H1 (cell line): Measurements from ENCODE around the gene LCE6A. TPM values are rescaled to one million over a fixed set of nuclear protein-coding genes. Genes with fewer than 3 reads are reported as not detected.

Experiments
- CTCF ChIA-PET: fragments of 300-600 bp; sonication (Branson Sonifier 250); formaldehyde crosslinking; loops from one replicate; lab custom pipeline; 2021; ENCODE audit not compliant: partially characterized antibody; lab: Charles Lee
- POLR2A ChIA-PET: fragments of 300-600 bp; sonication (Branson Sonifier 250); formaldehyde crosslinking; loops from one replicate; lab custom pipeline; 2021; ENCODE audit warnings: inconsistent platforms; ENCODE audit not compliant: partially characterized antibody; lab: Charles Lee
- DNase-seq, 2 experiments: peaks; one replicate each; pipeline versions ENCODE4 v3.0.0 to v3.0.0-alpha.2; 2010 to 2022; ENCODE audit warnings: low spot score in 2 of 2, low read depth in 1 of 2, mixed read lengths in 1 of 2
- FAIRE-seq: peaks from 2 replicates; lab custom pipeline; 2011; peaks lifted over from hg19 to GRCh38; lab: Jason Lieb, UNC
- H2AFZ ChIP-seq: 2 replicates; pipeline ENCODE4 v1.8.1; 2012; ENCODE audit warnings: low read length, inconsistent platforms
- H2AK5ac ChIP-seq: 2 replicates; pipeline ENCODE4 v1.6.1; 2013; ENCODE audit warnings: low read depth, low read length
- H2BK120ac ChIP-seq: replicated peaks from 2 replicates; pipeline ENCODE3; 2013; ENCODE audit warnings: low read depth, low read length, inconsistent platforms
- H2BK12ac ChIP-seq: 2 replicates; pipeline ENCODE4 v1.6.1; 2013; ENCODE audit warnings: low read depth, low read length
- H2BK15ac ChIP-seq: 2 replicates; pipeline ENCODE4 v1.6.1; 2013; ENCODE audit warnings: low read length
- H2BK20ac ChIP-seq: 2 replicates; pipeline ENCODE4 v1.6.1; 2013; ENCODE audit warnings: low read length
- H2BK5ac ChIP-seq: 2 replicates; pipeline ENCODE4 v1.6.1; 2013; ENCODE audit warnings: low read depth, low read length
- H3K14ac ChIP-seq: 2 replicates; pipeline ENCODE4 v1.6.1; 2013; ENCODE audit warnings: inconsistent platforms; ENCODE audit not compliant: insufficient read length
- H3K18ac ChIP-seq: 2 replicates; pipeline ENCODE4 v1.6.1; 2013; ENCODE audit warnings: low read length; ENCODE audit errors: extremely low read depth
- H3K23ac ChIP-seq: 2 replicates; pipeline ENCODE4 v1.6.1; 2013; ENCODE audit warnings: inconsistent platforms; ENCODE audit not compliant: insufficient read length
- H3K23me2 ChIP-seq: 2 replicates; pipeline ENCODE4 v1.6.1; 2013; ENCODE audit warnings: low read depth, low read length
- H3K27ac ChIP-seq: 2 replicates; pipeline ENCODE4 v1.6.1; 2011; ENCODE audit warnings: low read depth, low read length, inconsistent platforms
- H3K27me3 ChIP-seq, 4 experiments: replicated peaks in 1 of 4; 1 replicate in 1 of 4; 2 replicates in 3 of 4; pipeline versions ENCODE4 v1.6.1 to v1.8.1; 2011 to 2013; ENCODE audit warnings: low read length in 3 of 4, mild to moderate bottlenecking in 3 of 4, inconsistent platforms in 2 of 4, mixed read lengths in 2 of 4, moderate library complexity in 1 of 4; ENCODE audit not compliant: control insufficient read depth in 3 of 4, insufficient read depth in 3 of 4; ENCODE audit errors: extremely low read depth in 1 of 4
- H3K36me3 ChIP-seq, 4 experiments: 2 replicates each; pipeline versions ENCODE4 v1.6.1 to v1.8.1; 2011 to 2013; ENCODE audit warnings: mild to moderate bottlenecking in 4 of 4, low read length in 3 of 4, moderate library complexity in 2 of 4, control low read depth in 1 of 4, inconsistent platforms in 1 of 4; ENCODE audit not compliant: insufficient read depth in 4 of 4, control insufficient read depth in 2 of 4
- H3K4ac ChIP-seq: replicated peaks from 2 replicates; pipeline ENCODE3; 2013; ENCODE audit warnings: low read length, low read depth, mixed read lengths, inconsistent platforms; ENCODE audit not compliant: insufficient read length
- H3K4me1 ChIP-seq, 4 experiments: replicated peaks in 1 of 4; 1 replicate in 1 of 4; 2 replicates in 3 of 4; pipeline versions ENCODE4 v1.6.1 to v1.8.1; 2011 to 2013; ENCODE audit warnings: low read length in 3 of 4, inconsistent platforms in 2 of 4, mixed read lengths in 1 of 4; ENCODE audit not compliant: insufficient read depth in 4 of 4, control insufficient read depth in 3 of 4
- H3K4me2 ChIP-seq, 2 experiments: 2 replicates each; pipeline versions ENCODE4 v1.6.1 to v1.8.1; 2011 to 2013; ENCODE audit warnings: low read depth in 2 of 2, low read length in 2 of 2, control low read depth in 1 of 2, inconsistent platforms in 1 of 2, mild to moderate bottlenecking in 1 of 2; ENCODE audit not compliant: insufficient read depth in 1 of 2
- H3K4me3 ChIP-seq, 4 experiments: fragments of 200-600, 300-600 bp in 1 of 4; sonication (generic), shearing (Covaris generic), sonication (Bioruptor Twin) in 1 of 4; 2 replicates each; pipeline versions ENCODE4 v1.5.1 to v1.8.1; 2011 to 2016; ENCODE audit warnings: low read length in 4 of 4, low read depth in 3 of 4, control low read depth in 2 of 4, inconsistent platforms in 2 of 4, mild to moderate bottlenecking in 2 of 4, mixed read lengths in 1 of 4, moderate library complexity in 1 of 4; ENCODE audit not compliant: insufficient read depth in 2 of 4; ENCODE audit errors: extremely low read depth in 1 of 4
- H3K56ac ChIP-seq: replicated peaks from 2 replicates; pipeline ENCODE3; 2013; ENCODE audit warnings: low read depth, mild to moderate bottlenecking, mixed read lengths, low read length, inconsistent platforms; ENCODE audit not compliant: insufficient read length
- H3K79me1 ChIP-seq: 2 replicates; pipeline ENCODE4 v1.6.1; 2013; ENCODE audit warnings: low read depth, low read length, control low read depth
- H3K79me2 ChIP-seq, 2 experiments: 2 replicates each; pipeline versions ENCODE4 v1.6.1 to v1.8.1; 2012 to 2013; ENCODE audit warnings: low read length in 2 of 2, mild to moderate bottlenecking in 2 of 2, inconsistent platforms in 1 of 2; ENCODE audit not compliant: insufficient read depth in 2 of 2, control insufficient read depth in 1 of 2
- H3K9ac ChIP-seq, 4 experiments: replicated peaks in 1 of 4; 1 replicate in 1 of 4; 2 replicates in 3 of 4; pipeline versions ENCODE4 v1.6.1 to v1.8.1; 2011 to 2013; ENCODE audit warnings: low read depth in 3 of 4, low read length in 3 of 4, control low read depth in 2 of 4, mild to moderate bottlenecking in 2 of 4, moderate library complexity in 2 of 4, inconsistent platforms in 1 of 4; ENCODE audit errors: extremely low read depth in 1 of 4
- H3K9me3 ChIP-seq, 2 experiments: 2 replicates each; pipeline versions ENCODE4 v1.6.1 to v1.8.1; 2012 to 2013; ENCODE audit warnings: mild to moderate bottlenecking in 2 of 2, moderate library complexity in 2 of 2, control low read depth in 1 of 2, inconsistent platforms in 1 of 2, low read depth in 1 of 2, low read length in 1 of 2, mixed read lengths in 1 of 2; ENCODE audit not compliant: insufficient read depth in 2 of 2
- H4K20me1 ChIP-seq, 2 experiments: replicated peaks in 1 of 2; 2 replicates each; pipeline versions ENCODE3 to v1.8.1; 2011 to 2013; ENCODE audit warnings: inconsistent platforms in 2 of 2, low read length in 2 of 2, mild to moderate bottlenecking in 1 of 2; ENCODE audit not compliant: insufficient read depth in 2 of 2, control insufficient read depth in 1 of 2
- H4K5ac ChIP-seq: 2 replicates; pipeline ENCODE4 v1.6.1; 2013; ENCODE audit warnings: low read length, low read depth, mixed read lengths, inconsistent platforms; ENCODE audit not compliant: insufficient read length
- H4K8ac ChIP-seq: 2 replicates; pipeline ENCODE4 v1.8.0; 2013; ENCODE audit warnings: mild to moderate bottlenecking, moderate library complexity, low read length, inconsistent platforms; ENCODE audit not compliant: insufficient read depth; ENCODE audit errors: extremely low read depth
- H4K91ac ChIP-seq: replicated peaks from 2 replicates; pipeline ENCODE3; 2013; ENCODE audit warnings: low read length, mixed read lengths, inconsistent platforms; ENCODE audit not compliant: insufficient read length
- ATF2 ChIP-seq: IDR thresholded peaks from 2 replicates; pipeline ENCODE4 v1.6.1; 2012; ENCODE audit warnings: low read length, inconsistent platforms
- CHD1 ChIP-seq: IDR thresholded peaks from 2 replicates; pipeline ENCODE4 v1.6.1; 2012; ENCODE audit warnings: low read depth, low read length, improper control_type of control experiment
- FOSL1 ChIP-seq: IDR thresholded peaks from 2 replicates; pipeline ENCODE4 v1.6.1; 2011; ENCODE audit warnings: mild to moderate bottlenecking, low read depth, low read length, moderate library complexity; ENCODE audit not compliant: insufficient read depth
- GABPA ChIP-seq: IDR thresholded peaks from 2 replicates; pipeline ENCODE4 v1.6.1; 2011; ENCODE audit warnings: mild to moderate bottlenecking, low read length, moderate library complexity, borderline replicate concordance; ENCODE audit not compliant: insufficient read depth
- POU5F1 ChIP-seq: IDR thresholded peaks from 2 replicates; pipeline ENCODE4 v1.6.1; 2011; ENCODE audit warnings: low read depth, mild to moderate bottlenecking, low read length, moderate library complexity
- RNF2 ChIP-seq: fragments of 200-900, 300-1000 bp; sonication (generic); IDR thresholded peaks from 2 replicates; pipeline ENCODE4 v1.7.1; 2016; ENCODE audit warnings: borderline replicate concordance, low read depth, mild to moderate bottlenecking, antibody characterized with exemption, low read length; ENCODE audit not compliant: poor library complexity, severe bottlenecking; ENCODE audit errors: missing control alignments
- TAF7 ChIP-seq: optimal IDR thresholded peaks from 2 replicates; pipeline ENCODE3; 2011; ENCODE audit warnings: low read depth, mild to moderate bottlenecking, inconsistent platforms, low read length, moderate library complexity, borderline replicate concordance
- TEAD4 ChIP-seq: IDR thresholded peaks from 2 replicates; pipeline ENCODE4 v1.6.1; 2012; ENCODE audit warnings: low read depth, low read length, inconsistent platforms, mixed read lengths
- WGBS, 2 experiments: shearing (Covaris generic) in 1 of 2; methylation state at CpG; one replicate each; pipeline versions ENCODE4 v1.1.6 to v1.1.7; 2013 to 2015; ENCODE audit warnings: low lambda C conversion rate in 2 of 2, mixed read lengths in 2 of 2, inconsistent platforms in 1 of 2, low coverage in 1 of 2, missing lambda C conversion rate in 1 of 2; ENCODE audit not compliant: insufficient replicate concordance in 2 of 2, insufficient coverage in 1 of 2, insufficient read length in 1 of 2; ENCODE audit errors: extremely low coverage in 1 of 2, missing lambda C conversion rate in 1 of 2; 5-methylcytosine and 5-hydroxymethylcytosine counted together
- long read RNA-seq, 2 experiments: library from RNA in 1 of 2; library from capped mRNA in 1 of 2; stranded (forward); transcript quantifications; one replicate each; pipeline ENCODE4 v2.0.0, GENCODE V29; 2021; ENCODE audit warnings: inconsistent platforms in 1 of 2
- polyA minus RNA-seq, 3 experiments: library from RNA; depleted of rRNA, polyadenylated mRNA; stranded (reverse); fragments of >200 nt; gene quantifications; 1 replicate in 2 of 3; 2 replicates in 1 of 3; pipeline ENCODE4 v1.2.3, GENCODE V29; 2011
- polyA plus RNA-seq, 7 experiments: library from polyadenylated mRNA; depleted of rRNA in 3 of 7; stranded (reverse) in 5 of 7; unstranded in 2 of 7; fragments of >200 nt in 5 of 7; fragments of 200-250 nt in 2 of 7; gene quantifications; 1 replicate in 5 of 7; 2 replicates in 1 of 7; 4 replicates in 1 of 7; pipeline versions ENCODE4 v1.2.1 to v1.2.3, GENCODE V29; 2011 to 2013; ENCODE audit warnings: missing spikeins in 2 of 7, mixed read lengths in 2 of 7
- total RNA-seq: library from RNA; stranded (reverse); fragmentation: NEBNext Ultra II Directional; extraction: Animal tissue kit (Norgen Biotek cat#: 25700); gene quantifications from 2 replicates; pipeline ENCODE4 v1.2.1, GENCODE V29; 2021
- TF ChIP-seq, protein P1 (sequence below): IDR thresholded peaks from 2 replicates; pipeline ENCODE4 v1.6.1; 2012; ENCODE audit warnings: inconsistent platforms

Gene LCE6A, protein sequence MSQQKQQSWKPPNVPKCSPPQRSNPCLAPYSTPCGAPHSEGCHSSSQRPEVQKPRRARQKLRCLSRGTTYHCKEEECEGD
- not detected in 2 replicates for total RNA-seq
- not detected in 2 replicates for polyA plus RNA-seq (2011; rRNA removed)
- not detected for polyA plus RNA-seq (2011; cell fraction: cytosol; rRNA removed)
- polyA plus RNA-seq (2011; cell fraction: nucleus; rRNA removed) = not detected
- polyA plus RNA-seq (2012, experiment 1 of 2) = not detected in 4 replicates
- polyA plus RNA-seq (2012, experiment 2 of 2) = not detected
- not detected for polyA plus RNA-seq (2013, experiment 1 of 2)
- not detected for polyA plus RNA-seq (2013, experiment 2 of 2)
- polyA minus RNA-seq (2011; rRNA and poly(A)+ RNA removed) = not detected in 2 replicates
- not detected for polyA minus RNA-seq (2011; cell fraction: cytosol; rRNA and poly(A)+ RNA removed)
- not detected for polyA minus RNA-seq (2011; cell fraction: nucleus; rRNA and poly(A)+ RNA removed)
- long read RNA-seq, experiment 1 = 0 reads
- long read RNA-seq, experiment 2 = 0 reads

DNA sequence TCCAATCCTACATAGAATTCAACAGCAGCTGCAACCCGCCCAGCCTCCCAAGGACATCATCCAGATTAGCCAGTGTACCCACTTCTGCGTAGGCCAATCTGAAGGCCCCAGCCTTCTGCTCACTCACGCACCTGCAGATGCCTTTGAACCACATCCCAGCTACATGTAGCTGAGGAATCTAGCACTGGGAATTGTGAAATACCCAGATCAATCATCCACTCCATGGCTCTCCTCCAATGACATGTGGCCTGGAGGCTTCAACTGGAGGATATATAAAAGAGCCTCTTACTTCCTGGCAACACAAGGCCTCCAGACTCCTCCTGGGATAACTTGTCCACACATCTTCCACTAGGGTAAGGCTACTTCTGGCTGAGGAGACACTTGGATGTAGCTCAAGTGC, at the start of gene LCE6A:
TSS of gene LCE6A (plus strand) at position 301 of the 400 bp plus-strand sequence. CDS start 665 bp downstream, outside the sequence.
- H2BK15ac ChIP-seq = no peak within 1 kb of the TSS
- H3K23me2 ChIP-seq = no peaks in the 10 kb centered on the region; the same call in 1 of the 2 replicates
- FAIRE-seq (no peak), DNase-seq (no peak)
- CTCF ChIA-PET = interaction anchor here (1.3 kb wide), 1 partner anchor 28 kb away, joined by 3 read pairs; no protein-coding TSS in a partner anchor
- H3K18ac ChIP-seq = no peak within 1 kb of the TSS
- H2BK120ac ChIP-seq = no peak within 1 kb of the TSS
- H3K56ac ChIP-seq = no peak within 1 kb of the TSS
- no peak within 1 kb of the TSS for H3K14ac ChIP-seq
- WGBS, 2 experiments = 77% methylated on average over 3 of the region's 3 CpGs; no CpG with 5 or more reads in 1 of the 2 experiments
- peaks cover 59 to 62% of the 10 kb centered on the region in 2 experiments for H3K9me3 ChIP-seq
- H4K20me1 ChIP-seq = no peaks in the 10 kb centered on the region
- H2AFZ ChIP-seq = no peak within 1 kb of the TSS
- H3K4me2 ChIP-seq = no peak within 1 kb of the TSS
- H3K4me3 ChIP-seq = no peak within 1 kb of the TSS
- H2AK5ac ChIP-seq = no peak within 1 kb of the TSS
- no peak within 1 kb of the TSS for H4K8ac ChIP-seq
- H3K79me2 ChIP-seq = no peaks in the 10 kb centered on the region
- H2BK5ac ChIP-seq = no peak within 1 kb of the TSS
- no peaks in the 10 kb centered on the region for H3K79me1 ChIP-seq
- H4K5ac ChIP-seq = no peak within 1 kb of the TSS
- no peak within 1 kb of the TSS for H3K9ac ChIP-seq
- H2BK12ac ChIP-seq = no peak within 1 kb of the TSS
- no peaks in the 10 kb centered on the region for H3K36me3 ChIP-seq
- H2BK20ac ChIP-seq = no peak within 1 kb of the TSS
- POLR2A ChIA-PET = no interaction called here
- no peak within 1 kb of the TSS for H3K27ac ChIP-seq
- no peaks in the 10 kb centered on the region for H3K4me1 ChIP-seq
- H4K91ac ChIP-seq = no peak within 1 kb of the TSS
- no peak within 1 kb of the TSS for H3K4ac ChIP-seq
- H3K23ac ChIP-seq = no peak within 1 kb of the TSS
- no peaks in the 10 kb centered on the region for H3K27me3 ChIP-seq
- TF ChIP-seq GABPA (no peak), ATF2 (no peak), FOSL1 (no peak), CHD1 (no peak), TEAD4 (no peak), RNF2 (no peak), TAF7 (no peak), POU5F1 (no peak)
- TF ChIP-seq, protein P1, sequence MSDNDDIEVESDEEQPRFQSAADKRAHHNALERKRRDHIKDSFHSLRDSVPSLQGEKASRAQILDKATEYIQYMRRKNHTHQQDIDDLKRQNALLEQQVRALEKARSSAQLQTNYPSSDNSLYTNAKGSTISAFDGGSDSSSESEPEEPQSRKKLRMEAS = no peak
